ENCODE data around the gene PRR33. TPM values are rescaled to one million over a fixed set of nuclear protein-coding genes. Genes with fewer than 3 reads are reported as not detected.

The PRR33 gene
- total and polyA plus RNA-seq, 2 donors, result 0.28 TPM; not detected in 1

GRCh38 chr11:1924181-1924580, 32.5 kb upstream of the PRR33 start:
- DNase-seq (ENCODE audit: extremely low spot score), result no peak
- WGBS, result 76% methylated on average over 17 of the region's 17 CpGs
- no peaks in the 10 kb centered on the region for H3K4me1 ChIP-seq (ENCODE audit: insufficient read depth)
- H3K27ac ChIP-seq (ENCODE audit: low read depth), result peak overlapping the region; percentile 49
- H3K36me3 ChIP-seq (ENCODE audit: insufficient read depth), result no peaks in the 10 kb centered on the region
- H3K4me3 ChIP-seq (ENCODE audit: low read depth, low read length), result no peak overlapping the region

- 90% methylated on average over 22 of the region's 22 CpGs for WGBS
- no peaks in the 10 kb centered on the region for H3K4me1 ChIP-seq (ENCODE audit: insufficient read depth)
- DNase-seq (ENCODE audit: extremely low spot score), result no peak
- no peak overlapping the region for H3K4me3 ChIP-seq (ENCODE audit: low read depth, low read length)
- no peaks in the 10 kb centered on the region for H3K36me3 ChIP-seq (ENCODE audit: insufficient read depth)
- H3K27ac ChIP-seq (ENCODE audit: low read depth), result no peak overlapping the region
Measured at GRCh38 chr11:1923201-1923956, 31.7 kb upstream of the PRR33 start.

GRCh38 chr11:1922481-1923081, 30.9 kb upstream of the PRR33 start:
- no peak for DNase-seq (ENCODE audit: extremely low spot score)
- WGBS, result 47% methylated on average over 14 of the region's 14 CpGs
- Histone ChIP-seq H3K4me3 (ENCODE audit: low read depth, low read length) (no peak overlapping the region), H3K4me1 (ENCODE audit: insufficient read depth) (no peaks in the 10 kb centered on the region), H3K27ac (ENCODE audit: low read depth) (no peak overlapping the region), H3K36me3 (ENCODE audit: insufficient read depth) (no peaks in the 10 kb centered on the region)

GRCh38 chr11:1921574-1922141, 30.0 kb upstream of the PRR33 start:
- Histone ChIP-seq H3K36me3 (ENCODE audit: insufficient read depth) (no peaks in the 10 kb centered on the region), H3K27ac (ENCODE audit: low read depth) (peak overlapping the region; percentile 46), H3K4me1 (ENCODE audit: insufficient read depth) (no peaks in the 10 kb centered on the region), H3K4me3 (ENCODE audit: low read depth, low read length) (no peak overlapping the region)
- DNase-seq (ENCODE audit: extremely low spot score), result no peak
- 45% methylated on average over 18 of the region's 18 CpGs for whole genome bisulfite sequencing

- no peak overlapping the region for H3K4me3 ChIP-seq (ENCODE audit: low read depth, low read length)
- no peak for DNase-seq (ENCODE audit: extremely low spot score)
- no peaks in the 10 kb centered on the region for H3K4me1 ChIP-seq (ENCODE audit: insufficient read depth)
- H3K36me3 ChIP-seq (ENCODE audit: insufficient read depth), result no peaks in the 10 kb centered on the region
- WGBS, result 75% methylated on average over 21 of the region's 21 CpGs
- H3K27ac ChIP-seq (ENCODE audit: low read depth), result peak overlapping the region; percentile 46
Measured at GRCh38 chr11:1920909-1921573, 29.3 kb upstream of the PRR33 start.

- Histone ChIP-seq H3K27ac (ENCODE audit: low read depth) (no peak overlapping the region), H3K36me3 (ENCODE audit: insufficient read depth) (no peaks in the 10 kb centered on the region)
Measured at GRCh38 chr11:1920128-1920908, 28.6 kb upstream of the PRR33 start.

GRCh38 chr11:1919391-1920127, 27.9 kb upstream of the PRR33 start, which contains the start of gene TNNT3:
Gene TNNT3, plus strand, starts transcription at chr11:1919703. Its CDS starts 3,172 bp downstream, at chr11:1922875.
- WGBS, result 79% methylated on average over 31 of the region's 31 CpGs
- Histone ChIP-seq H3K4me3 (ENCODE audit: low read depth, low read length) (no peak within 1 kb of the TSS), H3K36me3 (ENCODE audit: insufficient read depth) (no peaks in the 10 kb centered on the region), H3K4me1 (ENCODE audit: insufficient read depth) (no peaks in the 10 kb centered on the region), H3K27ac (ENCODE audit: low read depth) (no peak within 1 kb of the TSS)
- DNase-seq (ENCODE audit: extremely low spot score), result no peak

More at GRCh38 chr11:1920128-1920908, 28.6 kb upstream of the PRR33 start:
- 92% methylated on average over 25 of the region's 25 CpGs for WGBS
- no peak for DNase-seq (ENCODE audit: extremely low spot score)
- H3K4me3 ChIP-seq (ENCODE audit: low read depth, low read length), result no peak overlapping the region
- H3K4me1 ChIP-seq (ENCODE audit: insufficient read depth), result no peaks in the 10 kb centered on the region

GRCh38 chr11:1918436-1919315, 27.0 kb upstream of the PRR33 start:
- Histone ChIP-seq H3K4me3 (ENCODE audit: low read depth, low read length) (no peak overlapping the region), H3K4me1 (ENCODE audit: insufficient read depth) (no peaks in the 10 kb centered on the region), H3K36me3 (ENCODE audit: insufficient read depth) (no peaks in the 10 kb centered on the region), H3K27ac (ENCODE audit: low read depth) (no peak overlapping the region)
- WGBS, result 85% methylated on average over 29 of the region's 29 CpGs
- DNase-seq (ENCODE audit: extremely low spot score), result no peak

GRCh38 chr11:1917523-1918435, 26.1 kb upstream of the PRR33 start:
- 73% methylated on average over 34 of the region's 34 CpGs for WGBS
- DNase-seq (ENCODE audit: extremely low spot score), result no peak
- Histone ChIP-seq H3K27ac (ENCODE audit: low read depth) (no peak overlapping the region), H3K36me3 (ENCODE audit: insufficient read depth) (no peaks in the 10 kb centered on the region), H3K4me1 (ENCODE audit: insufficient read depth) (no peaks in the 10 kb centered on the region), H3K4me3 (ENCODE audit: low read depth, low read length) (no peak overlapping the region)

GRCh38 chr11:1916986-1917522, 25.4 kb upstream of the PRR33 start:
- no peaks in the 10 kb centered on the region for H3K4me1 ChIP-seq (ENCODE audit: insufficient read depth)
- no peak overlapping the region for H3K27ac ChIP-seq (ENCODE audit: low read depth)
- no peak for DNase-seq (ENCODE audit: extremely low spot score)
- no peak overlapping the region for H3K4me3 ChIP-seq (ENCODE audit: low read depth, low read length)
- H3K36me3 ChIP-seq (ENCODE audit: insufficient read depth), result no peaks in the 10 kb centered on the region
- WGBS, result 54% methylated on average over 8 of the region's 8 CpGs
